Hematopoietic multipotent progenitor cell (in vitro differentiated cells): ENCODE data around the gene ZNF177. TPM values are rescaled to one million over a fixed set of nuclear protein-coding genes. Genes with fewer than 3 reads are reported as not detected.
A peak's percentile ranks its signal among the peaks of the same experiment; 100 is the strongest.

Experiments used
- DNase-seq, 3 donors: peaks; one replicate each; pipeline ENCODE4 v3.0.0-alpha.2; 2011 to 2015; ENCODE audit warnings: low read depth in 2 of 3, low spot score in 2 of 3
- total RNA-seq: library from RNA; depleted of rRNA; stranded (reverse); fragments of >200 nt; gene quantifications from one replicate; pipeline ENCODE4 v1.2.3, GENCODE V29; 2012

Gene ZNF177
- total RNA-seq, 1 donor, result 0.81 TPM

DNA sequence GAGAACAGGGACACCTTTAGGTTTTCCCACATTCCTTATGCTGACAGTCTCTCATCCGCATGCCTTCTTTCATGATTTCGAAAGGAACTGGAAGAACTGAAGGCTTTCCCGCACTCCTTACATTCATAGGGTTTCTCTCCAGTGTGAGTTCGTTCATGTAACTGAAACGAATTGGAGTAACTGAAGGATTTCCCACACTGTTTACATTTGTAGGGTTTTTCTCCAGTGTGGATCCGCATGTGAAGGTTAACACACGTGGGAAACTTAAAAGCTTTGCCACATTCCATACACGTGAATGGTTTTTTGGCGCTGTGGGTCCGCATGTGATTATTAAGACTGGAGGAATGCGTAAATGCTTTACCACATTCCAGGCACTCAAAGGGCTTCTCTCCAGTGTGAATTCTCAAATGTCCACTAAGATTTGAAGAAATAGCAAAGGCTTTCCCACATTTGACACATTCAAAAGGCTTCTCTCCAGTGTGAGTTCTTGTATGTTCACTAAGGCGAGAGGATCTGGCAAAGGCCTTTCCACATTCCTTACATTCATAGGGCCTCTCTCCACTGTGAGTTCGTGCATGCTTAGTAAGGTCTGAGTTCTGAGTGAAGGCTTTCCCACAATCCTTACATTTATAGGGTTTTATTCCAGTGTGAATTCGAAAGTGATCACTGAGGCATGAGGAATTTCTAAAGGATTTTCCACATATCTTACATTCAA is 50.6 kb downstream of the ZNF177 start:
- DNase-seq, result no peak

DNA sequence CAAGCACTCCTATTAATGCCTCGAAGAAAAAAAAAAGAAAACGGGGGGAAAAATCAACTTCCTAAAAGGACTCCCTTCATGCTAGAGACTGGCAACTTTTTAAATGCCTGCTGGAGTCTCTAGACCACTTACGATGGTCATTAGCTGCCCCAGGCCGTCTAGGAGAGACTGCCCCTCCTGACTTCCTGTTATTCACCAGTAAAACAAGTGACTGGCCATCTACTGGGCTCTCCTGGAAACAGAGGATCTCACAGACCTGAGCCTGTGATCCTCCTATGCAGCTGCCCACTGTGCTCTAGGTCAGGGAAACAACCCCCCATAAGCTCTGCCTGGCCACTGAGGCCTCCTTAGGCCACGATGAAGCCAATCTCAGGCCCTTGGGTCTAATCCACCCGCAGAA is 65.1 kb downstream of the ZNF177 start:
- no peak for DNase-seq

DNA sequence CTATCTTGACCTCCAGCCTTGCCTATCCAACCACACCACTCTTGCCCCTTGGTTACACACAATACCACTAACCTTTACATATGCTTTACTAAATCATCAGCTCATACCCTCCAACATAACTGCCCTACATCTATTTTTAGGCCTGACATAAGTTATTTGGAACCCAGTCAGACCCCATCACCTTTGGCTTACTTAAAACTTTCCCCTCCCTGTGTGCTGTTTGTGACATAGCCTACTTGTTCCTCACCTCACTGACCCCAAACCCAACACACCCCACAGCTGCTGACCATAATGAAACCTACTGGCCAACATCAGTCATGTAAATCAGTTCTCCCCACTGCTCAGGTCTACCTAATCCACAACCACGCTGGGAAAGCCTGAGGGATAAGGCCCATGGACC is 67.6 kb downstream of the ZNF177 start:
- DNase-seq, result no peak

DNA sequence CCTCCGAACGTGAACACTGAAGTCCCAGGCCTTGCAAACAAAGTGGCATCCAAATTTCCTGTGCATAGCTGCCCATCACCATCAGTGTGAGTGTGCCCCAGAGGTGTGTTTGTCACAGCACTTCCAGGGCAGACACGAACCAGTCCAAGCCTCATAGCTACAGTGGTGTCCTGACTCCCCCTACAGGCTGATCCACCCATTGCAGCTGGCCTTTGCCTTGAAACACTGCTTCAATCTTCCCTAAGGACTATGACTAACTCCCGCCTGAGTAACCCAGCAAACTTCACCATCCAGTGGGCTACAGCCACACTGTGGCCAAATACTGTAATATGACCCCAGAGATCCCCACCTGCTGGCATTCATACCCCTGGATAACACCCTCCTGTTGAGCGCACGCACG is 68.7 kb downstream of the ZNF177 start:
- peak in 1 of 3 donors; percentile 28 for DNase-seq

Other genes with a start within 250 kb of the ZNF177 start
- gene OR7G1, start 247.2 kb upstream of the ZNF177 start, total RNA-seq, result not detected
- not detected for gene OR7G3, start 236.1 kb upstream of the ZNF177 start, total RNA-seq
- gene ZNF317, start 222.6 kb upstream of the ZNF177 start, total RNA-seq, result 36.6 TPM
- gene OR7D2, start 184.0 kb upstream of the ZNF177 start, total RNA-seq, result 0.27 TPM
- gene OR7D4, start 143.4 kb upstream of the ZNF177 start, total RNA-seq, result not detected
- gene OR7E24, start 112.1 kb upstream of the ZNF177 start, total RNA-seq, result not detected
- 12.4 TPM for gene ZNF699, start 53.2 kb upstream of the ZNF177 start, total RNA-seq
- 10.8 TPM for gene ZNF559, start 38.8 kb upstream of the ZNF177 start, total RNA-seq
- gene ZNF266, start 72.6 kb downstream of the ZNF177 start, total RNA-seq, result 14.5 TPM
- not detected for gene ZNF560, start 135.6 kb downstream of the ZNF177 start, total RNA-seq
- 15.3 TPM for gene ZNF426, start 175.6 kb downstream of the ZNF177 start, total RNA-seq
- 22.6 TPM for gene ZNF121, start 221.5 kb downstream of the ZNF177 start, total RNA-seq